ENCODE results near the gene CDK15. TPM values are rescaled to one million over a fixed set of nuclear protein-coding genes. Genes with fewer than 3 reads are reported as not detected.

The CDK15 gene
- total RNA-seq, 1 donor from 2014 or later, result not detected

DNA sequence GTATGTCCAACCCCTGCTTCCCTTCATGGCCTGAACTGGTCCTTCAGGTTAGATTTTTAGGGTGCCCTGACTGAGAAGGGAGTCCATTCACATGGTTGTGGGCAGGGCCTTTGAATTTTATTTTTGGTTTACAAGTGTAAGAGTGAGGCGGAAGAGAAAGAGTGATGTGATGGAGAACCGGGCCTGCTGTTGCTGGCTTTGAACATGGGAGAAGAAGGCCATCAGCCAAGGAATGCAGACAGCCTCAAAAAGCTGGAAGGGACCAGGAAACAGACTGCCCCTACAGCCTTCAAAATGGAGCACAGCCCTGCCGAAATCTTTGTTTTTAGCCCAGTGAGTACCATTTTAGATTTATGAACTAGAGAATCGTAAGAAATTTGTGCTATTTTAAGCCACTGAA, 105.0 kb downstream of the CDK15 start:
- no peak for DNase-seq

DNA sequence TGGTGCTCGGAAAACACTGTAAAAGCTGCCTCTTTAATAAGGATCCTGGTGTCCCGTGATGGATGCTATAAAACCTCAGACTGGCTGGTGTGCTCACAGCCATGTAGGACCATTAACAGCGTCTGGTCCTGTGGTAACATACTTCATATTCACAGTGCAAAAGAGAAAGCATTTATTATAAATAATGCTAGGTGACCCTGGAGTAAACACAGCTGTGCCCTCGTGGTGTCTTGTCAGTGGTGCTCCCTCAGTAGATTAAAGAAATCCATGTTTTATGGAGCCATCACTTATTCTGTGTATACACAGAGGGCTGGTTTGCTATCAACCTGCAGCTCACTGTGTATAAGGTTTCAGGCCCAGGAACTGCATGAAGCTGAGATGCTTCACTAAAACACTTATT, 106.9 kb downstream of the CDK15 start:
- DNase-seq, result no peak

DNA sequence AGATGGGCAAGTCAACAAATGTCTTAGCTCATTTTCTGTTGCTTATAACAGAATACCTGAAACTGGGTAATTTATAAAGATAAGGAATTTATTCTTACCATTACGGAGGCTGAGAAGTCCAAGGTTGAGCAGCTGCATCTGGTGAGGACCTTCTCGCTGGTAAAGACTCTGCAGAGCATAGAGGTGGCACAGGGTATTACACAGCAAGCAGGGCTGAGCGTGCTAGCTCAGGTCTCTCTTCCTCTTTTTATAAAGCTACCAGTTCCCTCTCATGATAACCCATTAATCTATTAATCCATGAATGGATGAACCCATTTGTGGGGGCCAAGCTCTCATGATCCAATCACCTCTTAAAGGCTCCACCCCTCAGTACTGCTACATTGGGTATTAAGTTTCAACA, 109.1 kb downstream of the CDK15 start:
- no peak for DNase-seq

DNA sequence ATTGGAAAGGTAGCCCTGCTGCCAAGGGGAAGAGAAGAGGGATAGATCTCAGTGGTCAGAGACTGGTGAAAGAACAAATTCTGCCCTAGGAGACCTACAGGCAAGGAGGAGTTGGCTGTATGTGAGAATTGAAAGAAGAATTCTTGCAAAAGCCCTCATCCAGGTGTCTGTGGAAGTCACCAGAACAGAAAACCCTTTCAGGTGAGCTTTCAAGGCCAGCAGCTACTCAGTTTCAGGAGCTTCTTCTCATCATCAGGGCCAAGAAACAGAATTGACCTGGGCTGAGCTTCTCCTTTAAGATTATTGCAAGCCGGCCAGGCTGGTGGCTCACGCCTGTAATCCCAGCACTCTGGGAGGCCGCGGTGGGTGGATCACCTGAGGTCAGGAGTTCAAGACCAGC, 110.2 kb downstream of the CDK15 start:
- DNase-seq, result no peak

DNA sequence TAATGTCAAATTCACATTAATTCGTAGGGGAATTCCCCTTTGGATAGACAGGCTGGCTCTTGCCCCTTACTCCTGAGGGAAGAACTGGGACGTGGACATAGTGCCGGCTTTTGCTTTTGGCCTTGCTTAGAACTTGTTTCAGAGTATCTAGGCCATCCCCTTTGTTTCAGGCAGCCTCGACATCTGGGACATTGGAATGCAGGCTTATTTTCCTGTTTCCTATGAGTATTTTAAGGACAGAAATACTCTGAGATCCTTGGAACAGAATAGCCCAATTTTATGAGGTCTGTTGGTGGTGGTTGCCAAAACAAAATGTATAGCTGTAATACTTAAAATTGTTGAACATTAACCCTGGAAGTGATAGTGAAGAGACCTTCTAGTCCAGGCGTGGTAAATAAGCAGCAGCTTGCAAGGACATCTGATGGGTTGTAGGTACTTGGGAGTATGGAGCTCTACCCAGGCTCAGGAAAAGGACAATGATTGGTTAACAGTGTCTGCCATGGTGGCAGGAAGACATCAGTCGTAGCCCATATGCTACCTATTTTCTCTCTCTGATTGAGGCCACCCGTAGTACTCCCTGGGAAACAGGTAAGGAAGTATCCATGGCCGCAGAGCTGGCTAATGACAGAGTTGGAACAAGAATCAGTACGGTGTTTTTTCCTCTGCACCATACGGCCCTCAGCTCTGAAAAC, 112.4 kb downstream of the CDK15 start:
- DNase-seq, result no peak

DNA sequence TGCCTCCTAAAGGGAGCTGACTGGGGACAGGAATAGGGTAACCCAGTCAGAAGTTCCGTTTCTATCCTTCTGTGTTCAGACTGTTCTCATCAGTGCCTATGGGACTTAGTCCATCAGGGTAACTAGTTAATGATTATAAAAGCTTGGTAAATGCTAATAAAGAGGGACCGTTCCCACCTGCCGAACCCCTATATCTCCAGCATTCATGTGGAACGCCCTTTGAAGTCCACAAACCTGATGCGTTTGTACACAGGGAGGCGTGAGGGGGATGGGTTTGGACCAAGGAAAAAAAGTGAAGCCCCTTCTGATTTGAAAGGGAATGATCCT, 112.9 kb downstream of the CDK15 start:
- DNase-seq, result no peak

DNA sequence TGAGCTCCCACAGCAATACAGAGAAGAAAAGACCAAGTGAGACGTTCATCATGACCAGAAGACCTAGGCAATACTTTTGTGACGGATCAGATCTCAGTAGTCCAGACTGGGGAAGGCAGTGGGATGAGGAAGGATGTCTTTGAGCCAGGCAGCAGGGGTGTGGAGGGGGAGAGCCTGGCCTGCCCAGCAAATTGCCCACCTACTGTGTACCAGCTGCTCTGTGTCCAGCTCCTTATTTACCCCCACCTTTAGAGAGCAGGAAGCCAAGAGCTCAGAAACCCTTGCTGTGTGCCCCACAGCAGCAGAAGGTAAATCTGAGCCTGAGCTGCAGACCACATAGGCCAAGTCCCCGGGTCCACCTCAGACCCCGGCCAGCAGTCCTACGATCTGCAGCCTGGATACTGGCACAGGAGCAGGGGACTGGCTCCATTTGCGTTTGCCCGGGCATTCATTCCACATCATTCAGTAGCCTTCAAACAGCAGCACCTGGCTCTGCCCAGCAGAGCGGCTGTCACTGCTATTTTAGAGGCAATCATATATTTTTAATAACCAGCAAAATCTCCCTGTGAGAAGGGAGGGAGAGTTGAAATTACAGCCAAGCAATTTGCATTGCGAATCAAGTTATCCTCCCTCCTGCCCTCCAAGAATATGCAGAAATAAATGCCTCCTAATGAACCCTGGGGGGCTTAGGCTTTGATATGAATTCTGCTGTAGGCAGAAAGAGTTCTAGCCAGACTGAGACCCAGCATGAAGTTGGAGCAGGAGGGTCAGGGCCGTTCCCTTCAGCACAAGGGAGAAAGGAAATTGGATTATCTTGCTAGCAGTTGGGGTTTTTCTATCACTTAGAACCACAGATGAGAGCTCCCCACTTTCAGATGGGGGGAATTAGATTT, 117.3 kb downstream of the CDK15 start:
- DNase-seq, result no peak

DNA sequence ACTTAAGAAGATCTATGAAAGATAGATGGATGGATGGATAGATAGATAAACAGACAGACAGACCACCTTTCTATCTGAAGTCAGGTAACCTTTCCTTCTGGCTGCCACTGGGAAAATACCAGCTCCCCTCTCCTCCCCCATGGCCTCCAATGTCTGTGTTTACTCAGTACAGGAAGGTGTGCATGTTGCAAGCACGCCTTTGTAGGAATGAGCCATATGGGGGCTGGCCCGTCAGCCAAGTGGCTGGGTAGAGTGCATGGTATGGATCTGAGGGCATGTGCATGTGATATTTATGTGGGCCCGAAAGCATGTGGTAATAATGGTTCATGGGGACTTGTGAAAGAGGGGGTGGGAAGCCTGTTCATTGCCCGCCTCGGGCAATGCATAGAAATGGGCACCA, 118.1 kb downstream of the CDK15 start:
- no peak for DNase-seq

DNA sequence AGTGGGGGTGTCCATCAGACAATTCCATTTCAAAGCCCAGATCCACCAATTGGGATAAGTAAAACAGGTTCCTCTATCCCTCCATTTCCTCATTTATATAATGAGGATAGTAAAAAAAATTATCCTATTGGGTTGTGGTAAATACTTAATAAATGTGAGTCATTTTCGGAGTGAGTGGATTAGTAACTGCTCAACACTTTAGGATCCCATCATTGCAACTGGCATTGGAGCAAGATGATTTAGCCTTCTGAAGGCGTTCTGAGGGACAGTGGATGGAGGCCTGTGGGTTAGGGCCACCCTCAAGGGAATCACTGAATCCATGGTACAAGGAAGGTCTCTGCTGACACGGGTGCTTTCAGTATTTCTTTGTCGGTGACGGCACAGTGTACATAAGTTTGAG, 118.7 kb downstream of the CDK15 start:
- DNase-seq, result no peak

DNA sequence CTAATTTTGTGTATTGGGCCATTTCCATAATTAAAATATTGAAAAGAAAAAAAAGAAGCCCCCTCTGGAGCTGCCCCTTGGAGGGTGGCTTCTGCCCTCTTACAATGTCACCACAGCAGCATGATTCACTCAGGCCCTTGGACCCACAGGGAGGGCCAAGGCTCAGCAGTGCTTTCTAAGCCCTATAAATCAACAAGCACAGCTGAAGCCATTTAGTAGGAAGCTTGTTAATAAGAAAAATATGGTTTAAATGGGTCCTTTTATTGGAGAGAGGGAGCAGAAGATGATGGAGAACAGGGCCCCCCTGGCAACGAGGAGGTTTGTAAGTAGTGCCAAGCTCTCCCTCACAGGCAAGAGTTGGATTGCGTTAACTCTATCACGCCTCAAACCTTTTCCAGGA, 119.7 kb downstream of the CDK15 start:
- no peak for DNase-seq

DNA sequence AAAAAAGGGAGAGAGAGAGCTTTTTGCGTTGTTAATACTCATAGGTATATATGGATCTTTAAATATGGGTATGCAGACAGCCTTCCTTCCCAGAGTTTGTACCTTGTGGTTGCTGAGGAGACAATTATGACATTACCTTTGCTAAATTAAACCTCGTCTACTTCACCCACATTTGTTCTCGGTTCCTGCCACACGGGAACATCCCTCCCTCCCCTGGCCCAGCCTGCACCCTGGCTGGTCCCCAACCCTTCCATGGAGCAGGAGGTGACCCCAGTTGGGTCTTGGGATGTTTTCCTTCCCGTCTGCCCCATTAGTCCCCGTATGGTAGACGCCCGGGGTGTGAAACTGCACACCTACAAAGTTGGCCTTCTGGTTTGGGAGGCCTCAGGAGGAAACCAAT, 122.0 kb downstream of the CDK15 start:
- no peak for DNase-seq

DNA sequence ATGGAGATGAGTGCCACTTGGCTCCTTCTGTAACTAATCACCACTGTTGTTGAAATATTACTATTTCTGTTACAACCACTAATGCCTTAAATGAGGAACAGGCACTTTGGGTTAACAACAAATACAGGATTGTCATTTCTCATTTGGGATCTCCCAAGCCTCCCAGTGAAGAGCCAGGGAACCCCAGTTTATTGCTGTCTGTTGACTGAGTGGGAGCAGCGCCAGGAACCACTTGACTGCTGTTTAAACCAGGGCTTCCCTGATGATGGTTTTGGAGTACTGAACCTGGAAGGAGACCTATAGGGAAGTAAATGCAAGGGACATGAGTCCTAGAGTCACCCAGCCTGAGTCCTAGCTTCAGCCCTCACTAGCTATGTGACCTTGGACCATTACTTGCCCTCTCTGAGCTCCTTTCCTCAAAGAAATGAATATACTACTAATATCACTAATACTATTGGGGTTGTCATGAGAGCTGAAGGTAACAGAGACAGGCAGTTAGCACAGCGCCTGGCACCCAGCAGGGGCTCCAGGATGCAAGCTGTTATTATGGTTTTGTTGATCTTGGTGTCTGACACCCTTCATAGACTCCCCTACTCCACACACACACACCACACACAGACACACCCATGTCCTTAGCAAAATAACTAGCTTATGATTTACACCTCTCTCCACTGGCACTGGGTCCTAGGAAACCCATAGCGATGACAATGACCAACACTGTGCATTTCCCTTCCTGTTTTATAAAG, 123.1 kb downstream of the CDK15 start:
- no peak for DNase-seq

DNA sequence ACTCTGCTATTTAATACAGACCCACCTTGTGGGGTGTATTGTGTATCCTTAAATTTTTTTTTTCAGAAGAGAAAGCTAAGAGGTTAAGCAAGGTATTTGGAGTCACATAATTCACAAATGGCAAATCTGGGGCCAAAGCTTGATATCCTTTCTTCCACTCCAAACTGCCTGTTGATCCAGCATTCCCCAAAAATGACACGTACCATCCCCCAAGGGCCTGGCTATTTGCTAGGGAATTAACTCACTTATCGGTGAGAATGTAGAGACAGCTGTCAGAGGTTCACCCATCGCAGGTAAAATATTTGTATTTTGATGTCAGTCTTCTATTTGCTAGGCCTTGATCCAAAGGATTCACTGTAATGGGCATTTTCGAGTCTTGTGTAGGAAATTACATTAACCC, 123.7 kb downstream of the CDK15 start:
- no peak for DNase-seq

DNA sequence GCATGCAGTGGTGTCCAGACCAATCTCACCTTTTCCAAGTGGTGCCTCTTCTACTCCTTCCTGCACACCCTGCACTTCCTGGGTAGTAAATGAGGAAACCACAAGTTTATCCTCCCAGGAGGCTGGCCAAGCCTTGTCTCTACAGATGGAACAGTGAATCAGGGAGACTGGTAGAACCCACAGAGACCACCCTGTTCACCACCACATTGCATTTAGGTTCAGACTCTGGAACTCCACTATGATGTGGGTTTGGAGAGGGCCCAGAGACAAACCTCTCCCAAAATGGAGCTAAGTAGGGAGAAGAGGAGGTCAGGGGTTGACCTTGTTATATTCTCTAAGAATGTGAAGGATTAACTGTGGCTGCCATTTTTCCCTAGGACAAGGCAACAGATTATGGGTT, 124.5 kb downstream of the CDK15 start:
- no peak for DNase-seq

DNA sequence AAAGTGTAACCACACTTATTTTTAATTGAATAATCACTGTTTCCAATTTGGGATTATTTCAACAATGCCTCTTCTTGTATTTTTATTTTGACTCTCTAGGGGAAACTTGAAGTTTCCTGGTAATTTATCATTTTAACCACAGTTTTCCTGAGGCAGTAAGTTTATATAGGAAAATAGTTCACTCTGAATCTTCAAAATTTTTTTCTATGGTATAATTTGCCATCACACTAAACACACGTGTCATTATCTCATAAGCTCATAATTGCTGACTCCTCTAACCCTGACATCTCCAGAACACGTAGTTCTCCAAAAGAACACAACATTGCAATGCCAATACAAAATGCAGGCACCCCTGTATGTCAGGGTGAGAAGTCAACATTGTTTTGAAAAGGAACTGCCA, 125.1 kb downstream of the CDK15 start:
- no peak for DNase-seq

DNA sequence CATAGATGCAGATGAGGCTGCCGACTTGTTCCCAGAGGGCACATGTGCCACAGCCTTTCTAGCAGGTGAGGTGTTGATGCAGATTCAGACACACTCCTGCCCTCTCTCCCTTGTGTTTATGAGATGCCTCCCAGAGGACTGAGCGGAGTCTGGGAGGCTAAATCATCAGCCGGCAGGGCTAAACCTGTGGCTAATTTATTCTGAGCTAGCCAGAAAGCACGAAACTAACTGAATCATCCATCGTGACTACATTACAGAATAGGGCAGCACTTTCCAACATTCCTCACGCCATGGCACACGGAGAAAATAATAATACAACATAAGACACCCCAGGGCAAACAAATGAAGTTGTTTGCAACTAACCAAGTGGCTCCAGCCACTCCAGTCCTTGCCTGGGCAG, 125.6 kb downstream of the CDK15 start:
- DNase-seq, result no peak

DNA sequence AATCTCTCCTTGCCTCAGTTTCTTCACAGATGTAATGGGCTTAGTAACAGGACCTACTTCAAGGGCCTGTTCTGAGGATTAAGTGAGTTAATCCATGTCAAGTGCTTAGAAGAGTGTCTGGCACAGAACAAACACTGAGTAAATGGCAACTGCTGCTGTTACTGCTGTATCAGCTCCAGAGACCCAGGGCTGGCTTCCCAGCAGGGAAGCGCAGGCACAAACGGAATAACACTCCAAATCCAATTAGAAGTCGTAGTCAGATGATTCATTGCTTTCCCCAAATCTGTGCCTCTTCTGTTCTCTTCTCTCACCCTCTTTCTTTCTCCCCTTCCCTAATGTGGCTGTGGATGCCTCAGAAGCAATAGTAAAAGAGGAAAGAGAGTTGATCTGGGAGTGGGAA, 126.2 kb downstream of the CDK15 start:
- DNase-seq, result no peak

DNA sequence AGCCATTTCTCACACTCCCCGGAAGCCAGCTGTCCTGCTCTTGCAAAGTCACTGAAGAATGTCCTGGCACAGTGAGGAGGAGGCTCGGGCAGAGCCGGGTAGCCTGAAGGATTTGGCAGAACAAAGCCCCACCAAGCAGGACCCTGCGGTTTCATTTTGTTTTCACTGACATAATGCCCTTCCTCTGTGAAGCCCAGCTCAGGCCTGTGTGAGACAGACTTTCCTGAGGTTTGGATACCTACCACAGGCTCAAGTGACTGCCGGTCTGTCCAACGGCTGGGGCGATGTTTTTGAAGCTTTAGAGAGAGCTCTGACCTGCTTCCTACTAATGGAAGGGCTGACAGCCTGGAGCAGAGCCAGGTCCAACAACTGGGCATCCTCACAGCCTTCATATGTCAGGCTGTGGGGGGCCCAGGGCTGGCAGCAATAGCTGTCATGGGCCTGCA, 127.5 kb downstream of the CDK15 start:
- DNase-seq, result no peak

DNA sequence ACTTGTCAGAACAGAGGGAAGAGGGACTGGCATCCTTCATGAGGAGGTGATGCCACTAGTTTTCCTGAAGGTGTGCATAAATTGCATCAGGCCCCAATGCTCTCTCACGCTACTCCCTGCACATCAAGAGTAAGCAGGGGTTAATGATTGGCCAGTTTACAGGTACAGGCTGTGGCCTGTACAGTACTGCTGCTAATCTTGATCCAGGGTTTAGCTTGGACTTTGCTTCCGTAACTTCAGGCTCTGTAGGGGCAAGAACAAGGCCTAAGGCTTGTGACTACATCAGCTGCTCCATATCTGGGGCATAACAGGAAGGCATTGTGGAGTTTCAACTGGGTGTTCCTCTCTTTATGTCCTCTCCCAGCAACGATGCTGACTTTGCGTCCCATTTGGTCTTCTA, 130.5 kb downstream of the CDK15 start:
- no peak for DNase-seq

DNA sequence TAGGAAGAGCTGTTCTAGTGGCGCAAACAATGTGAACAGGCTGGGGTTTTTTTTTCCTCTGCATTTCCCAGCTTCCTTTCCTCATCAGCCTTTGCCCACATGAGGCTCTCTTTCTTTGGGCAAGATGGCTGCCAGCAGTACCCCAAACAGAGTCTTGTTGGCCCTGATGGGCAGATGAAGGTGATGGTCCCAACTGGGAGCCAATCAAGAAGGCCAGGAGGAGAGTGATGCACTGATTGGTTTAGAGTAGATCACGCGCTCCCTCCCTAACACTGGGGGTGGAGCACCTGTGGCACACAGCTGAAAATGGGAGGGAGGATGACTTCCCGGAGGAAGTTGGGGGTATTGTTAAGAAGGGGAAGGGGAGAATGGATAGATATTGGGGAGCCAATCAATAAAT, 131.0 kb downstream of the CDK15 start:
- no peak for DNase-seq

DNA sequence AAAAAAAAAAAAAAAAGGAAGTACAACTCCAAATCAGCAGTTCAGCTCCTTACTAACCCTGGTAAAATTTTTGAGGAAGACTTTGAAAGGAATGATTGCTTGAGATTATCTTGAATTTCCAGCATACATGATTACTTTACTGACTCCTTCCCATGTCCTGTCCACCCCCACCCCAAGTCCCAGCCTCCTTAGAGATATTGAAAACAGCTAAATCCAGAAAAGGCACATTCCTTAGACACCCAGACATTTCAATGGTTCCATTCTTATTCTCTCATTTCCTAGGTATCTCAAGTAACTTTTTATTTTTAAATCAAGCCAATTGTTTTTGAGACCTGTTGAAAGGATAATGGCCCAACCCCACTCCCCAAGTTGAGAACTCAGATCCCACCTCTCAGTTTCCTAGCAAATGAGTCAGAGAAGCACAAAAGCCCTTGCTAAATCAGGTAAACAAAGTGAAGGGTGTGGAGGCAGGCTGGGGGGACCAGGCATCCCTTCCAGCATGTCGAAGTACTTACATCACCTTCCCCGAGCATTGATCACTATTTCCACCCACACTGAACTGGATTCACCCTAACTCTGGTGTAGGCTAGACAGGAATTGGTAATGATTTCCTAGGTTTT, 131.9 kb downstream of the CDK15 start:
- no peak for DNase-seq

DNA sequence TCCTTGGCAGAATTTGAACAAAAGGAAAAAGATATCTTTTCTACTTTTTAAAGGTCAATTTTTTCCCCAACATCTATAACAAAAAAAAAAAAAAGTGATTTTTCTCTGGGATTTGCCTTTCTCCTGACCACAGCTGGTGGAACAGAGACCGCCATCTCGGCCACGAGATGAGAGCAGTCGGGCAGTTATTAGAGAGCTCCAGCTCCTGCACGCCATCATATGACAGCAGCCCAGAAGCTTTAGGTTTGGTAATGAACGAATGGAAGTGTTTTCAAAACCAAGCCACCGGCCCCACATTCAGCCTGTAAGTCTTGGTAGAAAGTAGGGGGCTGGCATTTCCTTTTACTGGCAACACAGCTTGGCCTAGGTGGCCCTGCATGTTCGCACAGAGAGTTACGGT, 132.4 kb downstream of the CDK15 start:
- DNase-seq, result no peak

DNA sequence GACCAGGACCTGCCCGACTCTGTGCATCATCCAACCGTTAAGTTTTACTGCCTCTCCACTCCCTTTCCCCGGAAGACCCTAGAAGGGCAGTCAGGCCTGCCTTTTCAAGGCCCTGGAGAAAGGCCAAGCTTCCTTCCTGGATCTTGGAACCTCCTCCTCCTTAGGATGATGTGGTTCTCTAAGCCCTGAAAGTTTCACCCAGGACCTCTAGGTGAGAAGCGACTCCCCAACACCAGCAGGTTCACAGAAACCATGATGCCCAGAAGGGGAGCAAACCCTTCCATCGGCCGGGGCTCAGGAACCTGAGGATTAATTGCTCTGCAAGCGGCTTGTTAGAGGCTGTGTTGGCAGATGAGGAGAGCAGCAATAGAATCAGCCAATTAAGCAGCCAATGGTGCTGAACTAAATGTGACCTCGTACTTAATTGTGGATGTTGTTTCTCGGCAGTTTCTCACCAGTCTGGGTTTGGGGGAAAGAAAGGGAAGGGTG, 133.2 kb downstream of the CDK15 start:
- DNase-seq, result no peak
